Endothelial cell of umbilical vein (primary cell): ENCODE results near the gene COG5.

Source experiments
- CTCF ChIP-seq, 2 donors: IDR thresholded peaks; 1 replicate in 1 of 2; 2 replicates in 1 of 2; pipeline ENCODE4 v1.5.1; 2011; ENCODE audit warnings: low read length in 2 of 2, mild to moderate bottlenecking in 2 of 2, moderate library complexity in 2 of 2, control low read depth in 1 of 2, inconsistent platforms in 1 of 2, low read depth in 1 of 2; ENCODE audit not compliant: insufficient read depth in 1 of 2; ENCODE audit errors: extremely low read depth in 1 of 2
- EZH2 ChIP-seq: IDR thresholded peaks from 2 replicates; pipeline ENCODE4 v1.6.1; 2012; ENCODE audit warnings: borderline replicate concordance, low read depth, mild to moderate bottlenecking, moderate library complexity, low read length, inconsistent platforms; ENCODE audit not compliant: severe bottlenecking
- GATA2 ChIP-seq: IDR thresholded peaks from 2 replicates; pipeline ENCODE4 v1.7.0; 2011; ENCODE audit warnings: low read depth, mild to moderate bottlenecking, moderate library complexity, mixed read lengths, low read length; ENCODE audit not compliant: insufficient read length, insufficient read depth
- JUN ChIP-seq: IDR thresholded peaks from 2 replicates; pipeline ENCODE4 v1.6.1; 2011; ENCODE audit warnings: borderline replicate concordance, low read depth; ENCODE audit not compliant: insufficient read length, insufficient read depth
- MYC ChIP-seq: IDR thresholded peaks from one replicate; pipeline ENCODE4 v1.6.1; 2011; ENCODE audit warnings: mild to moderate bottlenecking, low read depth, low read length
- POLR2A ChIP-seq: IDR thresholded peaks from 2 replicates; pipeline ENCODE4 v1.6.1; 2012; ENCODE audit warnings: low read depth, mild to moderate bottlenecking, control low read depth, low read length
- POLR2AphosphoS5 ChIP-seq: IDR thresholded peaks from 2 replicates; pipeline ENCODE4 v1.6.1; 2012; ENCODE audit warnings: low read depth, mild to moderate bottlenecking, control low read depth, low read length, moderate library complexity; ENCODE audit not compliant: insufficient read depth
- TF ChIP-seq, protein P1 (sequence below): IDR thresholded peaks from 2 replicates; pipeline ENCODE4 v1.6.1; 2011; ENCODE audit not compliant: insufficient read depth, insufficient read length

DNA sequence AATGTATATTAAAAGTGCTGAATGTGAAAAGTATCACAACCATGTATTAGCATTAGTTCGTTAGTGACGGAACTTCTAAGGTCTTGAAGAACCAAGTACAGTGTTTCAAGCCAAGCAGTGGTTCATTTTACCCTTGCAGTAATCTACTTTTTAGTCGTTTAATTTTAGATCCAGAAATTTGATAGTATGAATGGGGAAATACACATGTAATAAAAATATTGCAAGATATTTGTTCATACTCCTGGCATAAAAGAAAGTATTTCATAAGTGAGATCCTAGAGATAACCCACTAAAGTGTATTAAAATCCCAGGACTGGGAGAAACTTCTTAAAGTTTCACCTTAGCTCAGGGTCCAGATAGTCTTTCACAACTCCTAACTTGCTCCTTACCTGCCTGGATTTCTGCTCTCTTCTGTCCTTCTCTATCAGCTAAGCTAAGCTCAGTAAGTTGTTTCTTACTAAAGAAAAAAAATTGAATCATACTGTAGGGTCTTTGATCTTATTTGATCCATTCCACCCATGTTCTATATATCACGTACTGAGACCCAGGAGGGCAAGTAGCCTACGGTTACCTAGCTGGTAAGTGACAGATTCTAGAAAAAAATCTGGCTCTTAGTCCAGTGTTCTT, 17.8 kb upstream of the COG5 start:
- TF ChIP-seq MYC (no peak), EZH2 (no peak), CTCF (IDR thresholded peaks at IDR 0.05; ENCODE audit: extremely low read depth in 1 of 2, insufficient read depth in 1 of 2, low read depth in 1 of 2, low read length in 2 of 2) (no peak), POLR2A (no peak), POLR2AphosphoS5 (no peak), GATA2 (peak; percentile 46), JUN (no peak)
- TF ChIP-seq, protein P1, sequence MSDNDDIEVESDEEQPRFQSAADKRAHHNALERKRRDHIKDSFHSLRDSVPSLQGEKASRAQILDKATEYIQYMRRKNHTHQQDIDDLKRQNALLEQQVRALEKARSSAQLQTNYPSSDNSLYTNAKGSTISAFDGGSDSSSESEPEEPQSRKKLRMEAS, result no peak
